HL-60 (cell line): ENCODE data around the gene ZDHHC16.
A peak's percentile ranks its signal among the peaks of the same experiment; 100 is the strongest.

ENCODE experiments used
- DNase-seq, 2 experiments: peaks; one replicate each; pipeline ENCODE4 v3.0.0-alpha.2; 2010 to 2020; ENCODE audit warnings: low read depth in 1 of 2, low spot score in 1 of 2
- H3K27ac ChIP-seq: fragments of 250-450 bp; sonication (Bioruptor Pico); replicated peaks from 2 replicates; pipeline ENCODE4 v1.5.1; 2020; ENCODE audit warnings: mild to moderate bottlenecking, moderate library complexity
- H3K27me3 ChIP-seq: fragments of 250-450 bp; sonication (Bioruptor Pico); 2 replicates; pipeline ENCODE4 v1.5.1; 2021; ENCODE audit warnings: mild to moderate bottlenecking, moderate library complexity; ENCODE audit not compliant: insufficient read depth, poor library complexity, severe bottlenecking
- H3K4me3 ChIP-seq: replicated peaks from 2 replicates; pipeline ENCODE4 v1.5.1; 2011; ENCODE audit warnings: mild to moderate bottlenecking, control low read depth, low read length; ENCODE audit not compliant: insufficient read depth
- GABPA ChIP-seq: IDR thresholded peaks from 2 replicates; pipeline ENCODE4 v1.6.1; 2012; ENCODE audit warnings: low read depth
- POLR2AphosphoS5 ChIP-seq: IDR thresholded peaks from 2 replicates; pipeline ENCODE4 v1.6.1; 2012; ENCODE audit warnings: low read depth
- REST ChIP-seq: IDR thresholded peaks from 2 replicates; pipeline ENCODE4 v1.6.1; 2012; ENCODE audit warnings: low read depth; ENCODE audit not compliant: insufficient replicate concordance
- SPI1 ChIP-seq: IDR thresholded peaks from 2 replicates; pipeline ENCODE4 v1.6.1; 2012; ENCODE audit warnings: low read depth, mild to moderate bottlenecking, borderline replicate concordance
- TF ChIP-seq, protein P1 (sequence below): IDR thresholded peaks from one replicate; pipeline ENCODE4 v1.5.1; 2011; ENCODE audit warnings: low read length, control low read depth, inconsistent platforms; ENCODE audit not compliant: insufficient read depth

Gene ZDHHC16

GRCh38 chr10:97503406-97503805 lies 57.4 kb downstream of the ZDHHC16 start:
- peak in 1 of 2 experiments; percentile 60 for DNase-seq
- TF ChIP-seq SPI1 (peak; percentile 9; the same call in 1 of the 2 replicates), POLR2AphosphoS5 (peak; percentile 33; the same call in 1 of the 2 replicates), GABPA (no peak)
- H3K4me3 ChIP-seq: no peak overlapping the region
- H3K27me3 ChIP-seq: no peaks in the 10 kb centered on the region
- H3K27ac ChIP-seq: no peak overlapping the region

DNA sequence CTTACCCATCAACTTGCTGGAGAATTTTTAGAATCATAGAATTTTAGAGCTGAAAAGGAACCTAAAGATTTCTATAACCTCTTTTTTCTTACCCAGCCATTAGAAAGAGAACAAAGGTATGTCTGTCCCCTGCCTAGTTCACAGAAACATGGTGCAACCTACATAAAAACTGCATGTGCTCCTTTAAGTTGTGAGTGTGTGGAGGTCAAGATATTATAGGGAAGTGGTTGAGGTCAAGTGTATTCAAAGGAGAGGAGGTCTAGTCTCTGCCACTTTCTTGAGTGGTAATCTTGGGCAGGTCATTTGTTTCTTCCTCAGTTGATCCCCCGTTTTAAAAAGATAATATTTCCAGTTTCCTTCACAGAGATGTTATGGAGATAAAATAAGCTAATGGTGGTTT lies 59.2 kb downstream of the ZDHHC16 start:
- no peak overlapping the region for H3K27ac ChIP-seq
- TF ChIP-seq SPI1 (peak; percentile 76), POLR2AphosphoS5 (no peak), GABPA (no peak), REST (no peak)
- H3K4me3 ChIP-seq: no peak overlapping the region
- peak in 1 of 2 experiments; percentile 16 for DNase-seq
- no peaks in the 10 kb centered on the region for H3K27me3 ChIP-seq

GRCh38 chr10:97506199-97506991 lies 60.4 kb downstream of the ZDHHC16 start:
- no peak for DNase-seq
- no peak overlapping the region for H3K27ac ChIP-seq
- H3K27me3 ChIP-seq: no peaks in the 10 kb centered on the region
- TF ChIP-seq, protein P1, sequence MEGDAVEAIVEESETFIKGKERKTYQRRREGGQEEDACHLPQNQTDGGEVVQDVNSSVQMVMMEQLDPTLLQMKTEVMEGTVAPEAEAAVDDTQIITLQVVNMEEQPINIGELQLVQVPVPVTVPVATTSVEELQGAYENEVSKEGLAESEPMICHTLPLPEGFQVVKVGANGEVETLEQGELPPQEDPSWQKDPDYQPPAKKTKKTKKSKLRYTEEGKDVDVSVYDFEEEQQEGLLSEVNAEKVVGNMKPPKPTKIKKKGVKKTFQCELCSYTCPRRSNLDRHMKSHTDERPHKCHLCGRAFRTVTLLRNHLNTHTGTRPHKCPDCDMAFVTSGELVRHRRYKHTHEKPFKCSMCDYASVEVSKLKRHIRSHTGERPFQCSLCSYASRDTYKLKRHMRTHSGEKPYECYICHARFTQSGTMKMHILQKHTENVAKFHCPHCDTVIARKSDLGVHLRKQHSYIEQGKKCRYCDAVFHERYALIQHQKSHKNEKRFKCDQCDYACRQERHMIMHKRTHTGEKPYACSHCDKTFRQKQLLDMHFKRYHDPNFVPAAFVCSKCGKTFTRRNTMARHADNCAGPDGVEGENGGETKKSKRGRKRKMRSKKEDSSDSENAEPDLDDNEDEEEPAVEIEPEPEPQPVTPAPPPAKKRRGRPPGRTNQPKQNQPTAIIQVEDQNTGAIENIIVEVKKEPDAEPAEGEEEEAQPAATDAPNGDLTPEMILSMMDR: no peak
- TF ChIP-seq SPI1 (peak; percentile 65; the same call in 1 of the 2 replicates), POLR2AphosphoS5 (no peak), REST (no peak)
- H3K4me3 ChIP-seq: no peak overlapping the region
